Suprapubic skin (tissue), 4 donors: ENCODE measurements around the gene CRB2.

ENCODE experiments used
- CTCF ChIP-seq, 2 donors: fragments of 200-600 bp in 1 of 2; fragments of 450-650 bp in 1 of 2; sonication (generic) in 1 of 2; IDR thresholded peaks; one replicate each; pipeline ENCODE4 v1.5.1; 2016 to 2019; ENCODE audit warnings: antibody characterized with exemption in 2 of 2, mild to moderate bottlenecking in 1 of 2, moderate library complexity in 1 of 2
- EP300 ChIP-seq: sonication (generic); formaldehyde crosslinking; IDR thresholded peaks from one replicate; pipeline ENCODE4 v1.6.1; 2017; ENCODE audit warnings: antibody characterized with exemption
- POLR2A ChIP-seq, 2 donors: fragments of 450-650 bp; IDR thresholded peaks; one replicate each; pipeline ENCODE4 v1.6.1; 2017; ENCODE audit warnings: antibody characterized with exemption in 2 of 2, mild to moderate bottlenecking in 2 of 2, moderate library complexity in 2 of 2
- POLR2AphosphoS5 ChIP-seq, 3 donors: sonication (generic); formaldehyde crosslinking; IDR thresholded peaks; one replicate each; pipeline ENCODE4 v1.6.1; 2017; ENCODE audit warnings: antibody characterized with exemption in 3 of 3

- TF ChIP-seq CTCF (IDR thresholded peaks at IDR 0.05) (no peak), POLR2A (IDR thresholded peaks at IDR 0.05) (no peak), POLR2AphosphoS5 (IDR thresholded peaks at IDR 0.05) (no peak), EP300 (no peak)
Measured at GRCh38 chr9:123344192-123344949, 11.6 kb upstream of the CRB2 start.
